SK-N-MC (cell line): ENCODE measurements around the gene PRICKLE1.

ENCODE experiments used
- EZH2 ChIP-seq: fragments of 200-600 bp; sonication (generic); IDR thresholded peaks from one replicate; pipeline ENCODE4 v1.6.1; 2017; ENCODE audit warnings: antibody characterized with exemption
- POLR2AphosphoS5 ChIP-seq: IDR thresholded peaks from 2 replicates; pipeline ENCODE4 v1.6.1; 2012; ENCODE audit warnings: mild to moderate bottlenecking, low read depth, low read length, borderline replicate concordance

- TF ChIP-seq EZH2 (no peak), POLR2AphosphoS5 (no peak)
Measured at GRCh38 chr12:42564556-42564955, 25.0 kb downstream of the PRICKLE1 start.
